ENCODE data around the gene KIF16B. TPM values are rescaled to one million over a fixed set of nuclear protein-coding genes. Genes with fewer than 3 reads are reported as not detected.
A peak's percentile ranks its signal among the peaks of the same experiment; 100 is the strongest.

The KIF16B gene
- total and polyA plus RNA-seq, 9 of the 15 experiments (the other 6 are each of a cell fraction or from before 2014, with no cell fraction given), result 1.00 to 10.6 (median 8.5) TPM

GRCh38 chr20:16533502-16533901 is 39.7 kb downstream of the KIF16B start:
- intact Hi-C loops (cut with micrococcal nuclease), result no loop called here
- Histone ChIP-seq H4K20me1 (replicated peaks; ENCODE audit: control insufficient read depth, insufficient read depth, low read length) (no peaks in the 10 kb centered on the region), H3K4me1 (replicated peaks in 1 of 2; ENCODE audit: control insufficient read depth in 2 of 2, insufficient read depth in 2 of 2, low read length in 2 of 2) (no peaks in the 10 kb centered on the region), H3K27me3 (ENCODE audit: control insufficient read depth in 2 of 2, insufficient read depth in 2 of 2, low read length in 2 of 2) (no peaks in the 10 kb centered on the region), H3K27ac (ENCODE audit: extremely low read depth, low read depth, low read length) (no peak overlapping the region), H3K9me3 (replicated peaks; ENCODE audit: control insufficient read depth, insufficient read depth, low read depth, low read length) (no peaks in the 10 kb centered on the region), H3K36me3 (ENCODE audit: control insufficient read depth, insufficient read depth, low read length) (no peaks in the 10 kb centered on the region), H3K4me2 (ENCODE audit: insufficient read depth, low read length) (no peak overlapping the region), H3K4me3 (no peak overlapping the region), H3K9ac (ENCODE audit: insufficient read depth in 1 of 2, low read depth in 2 of 2, low read length in 2 of 2) (no peak overlapping the region), H2AFZ (ENCODE audit: low read depth, low read length) (no peak overlapping the region), H3K9me1 (ENCODE audit: control insufficient read depth, insufficient read depth, low read length) (no peaks in the 10 kb centered on the region), H3K79me2 (ENCODE audit: control insufficient read depth, insufficient read depth, low read length) (no peaks in the 10 kb centered on the region)
- ATAC-seq (no peak), DNase-seq (ENCODE audit: extremely low read depth in 1 of 4, low spot score in 3 of 4) (no peak), FAIRE-seq (no peak)
- TF ChIP-seq PBX2 (CRISPR knock-in tag; IDR thresholded peaks at IDR 0.05; ENCODE audit: low read depth), result no peak
- 0 out of 2 replicates have a peak, but pooled peaks have one; percentile 41 for TF ChIP-seq PBX2 (tag; conservative IDR thresholded peaks at IDR 0.05; ENCODE audit: low read depth)
- TF ChIP-seq MEIS2 (IDR thresholded peaks at IDR 0.05; ENCODE audit: partially characterized antibody), result peak; percentile 26
- no peak for TF ChIP-seq CXXC5 (CRISPR knock-in tag; IDR thresholded peaks at IDR 0.05)
- in situ Hi-C loops (cut with MboI), result no loop called here
- ChIA-PET POLR2A (interaction anchor here (0.6 kb wide), 1 partner anchor 13 kb away, joined by 4 read pairs; no protein-coding TSS in a partner anchor), CTCF (ENCODE audit: low intra/inter-chr PET ratio) (no interaction called here)
- WGBS (ENCODE audit: insufficient coverage, low coverage, missing lambda C conversion rate), result 38% methylated on average over 1 of the region's 1 CpG
- no TSS peak for BruUV-seq (replicated peaks)
